AG10803 (cell line): ENCODE measurements around the gene TMEM270.
A peak's percentile ranks its signal among the peaks of the same experiment; 100 is the strongest.
"Not testable (repeated sequence)": the region's sequence is repeated elsewhere in the genome, so short reads cannot be mapped to it uniquely, and the experiment has no call there.

Source experiments
- DNase-seq: peaks from one replicate; pipeline ENCODE4 v3.0.0; 2010; ENCODE audit warnings: low read depth
- H3K4me3 ChIP-seq: 2 replicates; pipeline ENCODE4 v1.5.1; 2011; ENCODE audit warnings: mild to moderate bottlenecking, low read length, control low read depth
- CTCF ChIP-seq: conservative IDR thresholded peaks from 2 replicates; pipeline ENCODE4 v1.5.1; 2011; ENCODE audit warnings: mild to moderate bottlenecking, low read length, control low read depth, inconsistent platforms

TMEM270 gene

DNA sequence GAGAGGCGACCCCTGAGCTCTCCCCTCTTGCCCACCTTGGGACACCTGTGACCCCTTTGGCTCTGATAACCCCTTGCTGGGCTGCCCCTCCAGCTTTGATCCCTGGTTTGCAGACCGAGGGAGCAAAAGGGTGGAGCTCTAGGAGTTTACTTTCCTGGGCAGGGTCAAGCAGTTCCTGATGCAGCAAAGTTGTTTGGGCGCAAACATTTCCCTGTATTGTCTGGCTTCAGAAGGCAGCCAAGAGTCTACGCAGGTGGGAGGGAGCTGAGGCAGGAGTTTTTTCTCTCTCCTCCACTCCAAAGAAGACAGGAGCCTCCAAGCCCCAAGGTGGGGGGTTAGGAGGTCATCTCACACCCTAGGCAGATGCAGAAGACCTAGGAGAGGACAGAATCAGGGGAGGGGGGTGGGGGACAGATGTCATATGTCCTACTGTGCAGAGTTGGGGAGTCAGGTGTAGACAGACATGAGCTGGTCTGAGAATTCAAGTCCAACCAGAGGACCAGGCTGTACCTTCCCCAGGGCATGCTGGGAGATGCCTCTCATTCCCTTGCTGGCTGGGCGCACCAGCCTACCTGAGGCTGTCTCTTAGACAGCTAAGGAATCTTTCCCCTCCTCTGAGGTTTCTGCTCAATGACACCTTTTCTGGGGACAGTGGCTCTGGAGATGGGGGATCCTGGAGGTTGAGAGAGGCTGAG is 20.5 kb downstream of the TMEM270 start:
- TF ChIP-seq CTCF: no peak
- DNase-seq: no peak
- no peak overlapping the region for H3K4me3 ChIP-seq

- H3K4me3 ChIP-seq: no peak overlapping the region
- no peak for TF ChIP-seq CTCF
- DNase-seq: no peak
These were observed 21.1 kb downstream of the TMEM270 start for GRCh38 chr7:73882047-73882402.

DNA sequence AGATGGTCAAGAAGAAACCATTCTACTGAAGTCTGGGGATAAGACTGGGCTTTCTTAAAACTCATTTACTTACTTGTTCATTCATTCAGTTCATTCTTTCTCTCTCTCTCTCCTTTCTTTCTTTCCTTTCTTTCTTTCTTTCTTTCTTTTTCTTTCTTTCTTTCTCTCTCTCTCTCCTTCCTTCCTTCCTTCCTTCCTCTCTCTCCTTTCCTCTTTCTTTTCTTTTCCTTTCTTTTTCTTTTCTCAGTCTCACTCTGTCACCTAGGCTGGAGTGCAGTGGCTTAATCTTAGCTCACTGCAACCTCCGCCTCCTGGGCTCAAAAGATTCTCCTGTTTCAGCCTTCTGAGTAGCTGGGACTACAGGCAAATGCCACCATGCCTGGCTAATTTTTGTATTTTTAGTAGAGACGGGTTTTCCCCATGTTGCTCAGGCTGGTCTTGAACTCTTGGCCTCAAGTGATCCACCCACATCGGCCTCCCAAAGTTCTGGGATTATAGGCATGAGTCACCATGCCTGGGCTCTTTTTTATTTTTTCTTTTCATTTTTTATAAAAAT is 24.0 kb downstream of the TMEM270 start:
- not testable (repeated sequence) for H3K4me3 ChIP-seq, DNase-seq

DNA sequence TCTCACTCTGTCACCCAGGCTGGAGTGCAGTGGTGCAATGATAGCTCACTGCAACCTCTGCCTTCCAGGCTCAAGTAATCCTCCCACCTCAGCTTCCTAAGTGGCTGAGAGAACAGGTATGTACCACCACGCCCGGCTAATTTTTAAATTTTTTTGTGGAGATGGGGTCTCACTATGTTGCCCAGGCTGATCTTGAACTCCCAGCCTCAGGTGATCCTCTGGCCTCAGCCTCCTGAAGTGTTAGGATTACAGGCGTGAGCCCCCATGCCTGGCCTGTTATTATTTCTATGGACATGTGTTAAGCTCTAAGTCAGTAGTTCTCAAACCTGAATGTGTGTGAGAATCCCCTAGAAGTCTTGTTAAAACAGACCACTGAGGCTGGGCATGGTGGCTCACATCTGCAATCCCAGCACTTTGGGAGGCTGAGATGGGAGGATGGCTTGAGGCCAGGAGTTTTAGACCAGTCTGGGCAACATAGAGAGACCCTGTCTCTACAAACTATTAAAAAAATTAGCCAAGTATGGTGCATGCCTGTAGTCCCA is 24.5 kb downstream of the TMEM270 start:
- TF ChIP-seq CTCF: no peak
- DNase-seq: no peak
- no peak overlapping the region for H3K4me3 ChIP-seq

DNA sequence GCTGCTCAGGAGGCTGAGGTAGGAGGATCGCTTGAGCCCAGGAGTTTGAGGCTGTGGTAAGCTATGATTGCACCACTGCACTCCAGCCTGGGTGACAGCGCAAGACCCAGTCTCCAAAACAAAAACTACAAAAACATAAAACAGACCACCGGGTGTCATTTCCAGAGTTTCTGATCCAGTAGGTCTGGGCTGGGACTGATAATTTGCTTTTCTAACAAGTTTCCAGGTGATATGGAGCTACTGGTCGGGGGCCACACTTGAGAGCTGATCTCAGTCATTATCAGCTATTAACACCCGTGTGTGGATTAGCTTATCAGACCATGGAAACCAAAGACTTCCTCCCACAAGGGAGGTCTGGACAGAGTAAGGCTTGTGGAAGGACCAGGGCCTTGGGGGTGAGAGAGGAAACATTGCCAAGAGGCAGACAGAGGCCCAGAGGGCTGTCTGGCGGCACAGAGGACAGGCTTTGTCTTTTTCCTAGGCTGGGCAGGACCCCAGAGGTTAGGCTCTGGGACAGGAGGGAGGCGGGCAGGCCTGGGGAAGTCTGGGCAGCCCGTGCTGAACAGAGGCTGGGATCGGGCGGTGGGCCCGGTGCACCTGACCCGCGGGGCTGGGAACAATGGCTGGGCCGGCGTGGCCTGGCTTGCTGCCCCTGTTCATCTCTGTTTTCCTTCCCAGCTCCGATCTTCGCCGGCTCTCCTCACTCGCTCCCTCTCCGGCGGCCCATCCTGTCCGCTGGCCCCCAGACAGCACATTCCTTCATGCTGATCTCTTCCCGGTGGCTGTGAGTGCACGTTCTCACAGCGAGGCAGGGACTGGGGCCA is 25.2 kb downstream of the TMEM270 start:
- TF ChIP-seq CTCF: no peak
- no peak overlapping the region for H3K4me3 ChIP-seq
- peak; percentile 81 for DNase-seq

DNA sequence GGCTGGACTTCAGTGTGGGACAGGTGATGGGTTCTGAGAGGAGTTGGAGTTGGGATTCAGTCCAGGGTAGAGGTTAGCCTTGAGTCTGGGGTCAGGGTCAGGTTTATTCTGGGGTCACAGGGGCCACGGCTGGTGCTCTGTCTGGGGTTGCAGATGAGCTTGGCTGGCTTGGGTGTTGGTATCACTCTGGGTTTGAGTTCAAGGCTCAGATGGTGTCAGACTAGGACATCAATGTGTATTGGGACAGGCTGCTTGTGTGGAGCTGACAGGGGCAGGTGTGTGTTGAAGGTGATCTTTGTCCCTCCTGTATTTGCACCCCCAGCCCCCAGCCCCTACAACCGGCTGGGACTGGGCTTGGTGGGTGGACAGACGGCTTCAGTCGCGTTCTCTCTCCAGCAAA is 26.8 kb downstream of the TMEM270 start:
- TF ChIP-seq CTCF: no peak
- H3K4me3 ChIP-seq: no peak overlapping the region
- DNase-seq: no peak

DNA sequence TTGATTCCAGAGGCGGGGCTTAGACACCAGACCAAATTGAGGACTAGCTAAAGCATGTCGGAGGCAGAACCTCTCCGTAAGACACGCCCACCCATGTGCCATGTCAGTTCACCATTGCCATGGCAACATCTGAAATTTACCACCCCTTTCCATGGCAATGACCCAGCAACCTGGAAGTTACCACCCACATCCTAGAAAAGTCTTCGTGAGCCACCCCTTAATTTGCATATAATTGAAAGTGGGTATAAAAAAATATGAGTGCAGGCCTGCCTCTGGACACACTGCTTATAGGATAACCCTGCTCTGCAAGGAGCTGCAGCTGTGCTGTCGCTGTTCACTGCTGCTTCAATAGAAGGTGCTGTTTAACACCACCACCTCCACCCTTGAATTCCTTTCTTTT is 28.0 kb downstream of the TMEM270 start:
- no peak for DNase-seq
- H3K4me3 ChIP-seq: no peak overlapping the region
- TF ChIP-seq CTCF: no peak
